ENCODE results near the gene RHCE.

DNA sequence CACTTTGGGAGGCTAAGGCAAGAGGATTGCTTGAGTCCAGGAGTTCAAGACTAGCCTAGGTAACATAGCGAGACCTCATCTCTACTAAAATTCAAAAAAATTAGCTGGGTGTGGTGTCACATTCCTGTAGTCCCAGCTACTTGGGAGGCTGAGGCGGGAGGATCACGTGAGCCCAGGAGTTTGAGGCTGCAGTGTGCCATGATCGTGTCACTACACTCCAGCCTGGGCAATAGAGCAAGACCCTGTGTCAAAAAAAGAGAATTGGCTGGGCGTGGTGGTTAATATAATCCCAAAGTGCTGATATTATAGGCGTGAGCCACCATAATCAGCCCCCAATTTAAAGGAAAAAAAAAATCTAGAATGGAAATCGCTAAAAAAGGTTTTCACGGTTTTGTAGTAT is 17.0 kb upstream of the RHCE start:
- TF ChIP-seq, protein P1, sequence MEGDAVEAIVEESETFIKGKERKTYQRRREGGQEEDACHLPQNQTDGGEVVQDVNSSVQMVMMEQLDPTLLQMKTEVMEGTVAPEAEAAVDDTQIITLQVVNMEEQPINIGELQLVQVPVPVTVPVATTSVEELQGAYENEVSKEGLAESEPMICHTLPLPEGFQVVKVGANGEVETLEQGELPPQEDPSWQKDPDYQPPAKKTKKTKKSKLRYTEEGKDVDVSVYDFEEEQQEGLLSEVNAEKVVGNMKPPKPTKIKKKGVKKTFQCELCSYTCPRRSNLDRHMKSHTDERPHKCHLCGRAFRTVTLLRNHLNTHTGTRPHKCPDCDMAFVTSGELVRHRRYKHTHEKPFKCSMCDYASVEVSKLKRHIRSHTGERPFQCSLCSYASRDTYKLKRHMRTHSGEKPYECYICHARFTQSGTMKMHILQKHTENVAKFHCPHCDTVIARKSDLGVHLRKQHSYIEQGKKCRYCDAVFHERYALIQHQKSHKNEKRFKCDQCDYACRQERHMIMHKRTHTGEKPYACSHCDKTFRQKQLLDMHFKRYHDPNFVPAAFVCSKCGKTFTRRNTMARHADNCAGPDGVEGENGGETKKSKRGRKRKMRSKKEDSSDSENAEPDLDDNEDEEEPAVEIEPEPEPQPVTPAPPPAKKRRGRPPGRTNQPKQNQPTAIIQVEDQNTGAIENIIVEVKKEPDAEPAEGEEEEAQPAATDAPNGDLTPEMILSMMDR (conservative IDR thresholded peaks at IDR 0.05; ENCODE audit: low read depth in 2 of 2): no peak
- TF ChIP-seq EZH2 (IDR thresholded peaks at IDR 0.05; ENCODE audit: low read depth, unreplicated experiment) (no peak), JUNB (IDR thresholded peaks at IDR 0.05; ENCODE audit: unreplicated experiment) (no peak), POLR2AphosphoS5 (IDR thresholded peaks at IDR 0.05; ENCODE audit: low read depth) (no peak), CREB1 (CRISPR knock-in tag; IDR thresholded peaks at IDR 0.05; ENCODE audit: low read depth) (no peak), EZH2phosphoT487 (IDR thresholded peaks at IDR 0.05; ENCODE audit: unreplicated experiment) (no peak), ZNF331 (CRISPR knock-in tag; IDR thresholded peaks at IDR 0.05; ENCODE audit: low read depth) (no peak)
- TF ChIP-seq, protein P2, sequence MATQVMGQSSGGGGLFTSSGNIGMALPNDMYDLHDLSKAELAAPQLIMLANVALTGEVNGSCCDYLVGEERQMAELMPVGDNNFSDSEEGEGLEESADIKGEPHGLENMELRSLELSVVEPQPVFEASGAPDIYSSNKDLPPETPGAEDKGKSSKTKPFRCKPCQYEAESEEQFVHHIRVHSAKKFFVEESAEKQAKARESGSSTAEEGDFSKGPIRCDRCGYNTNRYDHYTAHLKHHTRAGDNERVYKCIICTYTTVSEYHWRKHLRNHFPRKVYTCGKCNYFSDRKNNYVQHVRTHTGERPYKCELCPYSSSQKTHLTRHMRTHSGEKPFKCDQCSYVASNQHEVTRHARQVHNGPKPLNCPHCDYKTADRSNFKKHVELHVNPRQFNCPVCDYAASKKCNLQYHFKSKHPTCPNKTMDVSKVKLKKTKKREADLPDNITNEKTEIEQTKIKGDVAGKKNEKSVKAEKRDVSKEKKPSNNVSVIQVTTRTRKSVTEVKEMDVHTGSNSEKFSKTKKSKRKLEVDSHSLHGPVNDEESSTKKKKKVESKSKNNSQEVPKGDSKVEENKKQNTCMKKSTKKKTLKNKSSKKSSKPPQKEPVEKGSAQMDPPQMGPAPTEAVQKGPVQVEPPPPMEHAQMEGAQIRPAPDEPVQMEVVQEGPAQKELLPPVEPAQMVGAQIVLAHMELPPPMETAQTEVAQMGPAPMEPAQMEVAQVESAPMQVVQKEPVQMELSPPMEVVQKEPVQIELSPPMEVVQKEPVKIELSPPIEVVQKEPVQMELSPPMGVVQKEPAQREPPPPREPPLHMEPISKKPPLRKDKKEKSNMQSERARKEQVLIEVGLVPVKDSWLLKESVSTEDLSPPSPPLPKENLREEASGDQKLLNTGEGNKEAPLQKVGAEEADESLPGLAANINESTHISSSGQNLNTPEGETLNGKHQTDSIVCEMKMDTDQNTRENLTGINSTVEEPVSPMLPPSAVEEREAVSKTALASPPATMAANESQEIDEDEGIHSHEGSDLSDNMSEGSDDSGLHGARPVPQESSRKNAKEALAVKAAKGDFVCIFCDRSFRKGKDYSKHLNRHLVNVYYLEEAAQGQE (IDR thresholded peaks at IDR 0.05; ENCODE audit: unreplicated experiment): no peak
- TF ChIP-seq, protein P3, sequence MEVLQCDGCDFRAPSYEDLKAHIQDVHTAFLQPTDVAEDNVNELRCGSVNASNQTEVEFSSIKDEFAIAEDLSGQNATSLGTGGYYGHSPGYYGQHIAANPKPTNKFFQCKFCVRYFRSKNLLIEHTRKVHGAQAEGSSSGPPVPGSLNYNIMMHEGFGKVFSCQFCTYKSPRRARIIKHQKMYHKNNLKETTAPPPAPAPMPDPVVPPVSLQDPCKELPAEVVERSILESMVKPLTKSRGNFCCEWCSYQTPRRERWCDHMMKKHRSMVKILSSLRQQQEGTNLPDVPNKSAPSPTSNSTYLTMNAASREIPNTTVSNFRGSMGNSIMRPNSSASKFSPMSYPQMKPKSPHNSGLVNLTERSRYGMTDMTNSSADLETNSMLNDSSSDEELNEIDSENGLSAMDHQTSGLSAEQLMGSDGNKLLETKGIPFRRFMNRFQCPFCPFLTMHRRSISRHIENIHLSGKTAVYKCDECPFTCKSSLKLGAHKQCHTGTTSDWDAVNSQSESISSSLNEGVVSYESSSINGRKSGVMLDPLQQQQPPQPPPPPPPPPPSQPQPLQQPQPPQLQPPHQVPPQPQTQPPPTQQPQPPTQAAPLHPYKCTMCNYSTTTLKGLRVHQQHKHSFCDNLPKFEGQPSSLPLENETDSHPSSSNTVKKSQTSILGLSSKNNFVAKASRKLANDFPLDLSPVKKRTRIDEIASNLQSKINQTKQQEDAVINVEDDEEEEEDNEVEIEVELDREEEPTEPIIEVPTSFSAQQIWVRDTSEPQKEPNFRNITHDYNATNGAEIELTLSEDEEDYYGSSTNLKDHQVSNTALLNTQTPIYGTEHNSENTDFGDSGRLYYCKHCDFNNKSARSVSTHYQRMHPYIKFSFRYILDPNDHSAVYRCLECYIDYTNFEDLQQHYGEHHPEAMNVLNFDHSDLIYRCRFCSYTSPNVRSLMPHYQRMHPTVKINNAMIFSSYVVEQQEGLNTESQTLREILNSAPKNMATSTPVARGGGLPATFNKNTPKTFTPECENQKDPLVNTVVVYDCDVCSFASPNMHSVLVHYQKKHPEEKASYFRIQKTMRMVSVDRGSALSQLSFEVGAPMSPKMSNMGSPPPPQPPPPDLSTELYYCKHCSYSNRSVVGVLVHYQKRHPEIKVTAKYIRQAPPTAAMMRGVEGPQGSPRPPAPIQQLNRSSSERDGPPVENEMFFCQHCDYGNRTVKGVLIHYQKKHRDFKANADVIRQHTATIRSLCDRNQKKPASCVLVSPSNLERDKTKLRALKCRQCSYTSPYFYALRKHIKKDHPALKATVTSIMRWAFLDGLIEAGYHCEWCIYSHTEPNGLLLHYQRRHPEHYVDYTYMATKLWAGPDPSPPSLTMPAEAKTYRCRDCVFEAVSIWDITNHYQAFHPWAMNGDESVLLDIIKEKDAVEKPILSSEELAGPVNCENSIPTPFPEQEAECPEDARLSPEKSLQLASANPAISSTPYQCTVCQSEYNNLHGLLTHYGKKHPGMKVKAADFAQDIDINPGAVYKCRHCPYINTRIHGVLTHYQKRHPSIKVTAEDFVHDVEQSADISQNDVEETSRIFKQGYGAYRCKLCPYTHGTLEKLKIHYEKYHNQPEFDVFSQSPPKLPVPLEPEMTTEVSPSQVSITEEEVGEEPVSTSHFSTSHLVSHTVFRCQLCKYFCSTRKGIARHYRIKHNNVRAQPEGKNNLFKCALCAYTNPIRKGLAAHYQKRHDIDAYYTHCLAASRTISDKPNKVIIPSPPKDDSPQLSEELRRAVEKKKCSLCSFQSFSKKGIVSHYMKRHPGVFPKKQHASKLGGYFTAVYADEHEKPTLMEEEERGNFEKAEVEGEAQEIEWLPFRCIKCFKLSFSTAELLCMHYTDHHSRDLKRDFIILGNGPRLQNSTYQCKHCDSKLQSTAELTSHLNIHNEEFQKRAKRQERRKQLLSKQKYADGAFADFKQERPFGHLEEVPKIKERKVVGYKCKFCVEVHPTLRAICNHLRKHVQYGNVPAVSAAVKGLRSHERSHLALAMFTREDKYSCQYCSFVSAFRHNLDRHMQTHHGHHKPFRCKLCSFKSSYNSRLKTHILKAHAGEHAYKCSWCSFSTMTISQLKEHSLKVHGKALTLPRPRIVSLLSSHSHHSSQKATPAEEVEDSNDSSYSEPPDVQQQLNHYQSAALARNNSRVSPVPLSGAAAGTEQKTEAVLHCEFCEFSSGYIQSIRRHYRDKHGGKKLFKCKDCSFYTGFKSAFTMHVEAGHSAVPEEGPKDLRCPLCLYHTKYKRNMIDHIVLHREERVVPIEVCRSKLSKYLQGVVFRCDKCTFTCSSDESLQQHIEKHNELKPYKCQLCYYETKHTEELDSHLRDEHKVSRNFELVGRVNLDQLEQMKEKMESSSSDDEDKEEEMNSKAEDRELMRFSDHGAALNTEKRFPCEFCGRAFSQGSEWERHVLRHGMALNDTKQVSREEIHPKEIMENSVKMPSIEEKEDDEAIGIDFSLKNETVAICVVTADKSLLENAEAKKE (CRISPR knock-in tag; IDR thresholded peaks at IDR 0.05): no peak
